HUES6 (cell line): ENCODE measurements around the gene DLL3.

Experiments used
- H3K27ac ChIP-seq: 2 replicates; pipeline ENCODE4 v1.7.0; 2013; ENCODE audit warnings: low read depth, mild to moderate bottlenecking, low read length, inconsistent platforms
- H3K27me3 ChIP-seq: 2 replicates; pipeline ENCODE4 v1.6.1; 2013; ENCODE audit warnings: low read length; ENCODE audit not compliant: control insufficient read depth, insufficient read depth
- H3K36me3 ChIP-seq: 2 replicates; pipeline ENCODE4 v1.6.1; 2013; ENCODE audit warnings: low read length; ENCODE audit not compliant: control insufficient read depth, insufficient read depth
- H3K4me1 ChIP-seq: 2 replicates; pipeline ENCODE4 v1.6.1; 2013; ENCODE audit warnings: low read length; ENCODE audit not compliant: control insufficient read depth, insufficient read depth
- H3K4me3 ChIP-seq: 2 replicates; pipeline ENCODE4 v1.5.1; 2013; ENCODE audit warnings: low read depth, low read length
- H3K9ac ChIP-seq: one replicate; pipeline ENCODE4 v1.6.1; 2013; ENCODE audit warnings: mild to moderate bottlenecking, low read length
- H3K9me3 ChIP-seq: 2 replicates; pipeline ENCODE4 v1.6.1; 2013; ENCODE audit warnings: low read depth, low read length; ENCODE audit not compliant: control insufficient read depth, insufficient read depth

DLL3 gene

GRCh38 chr19:39502640-39503417, 4.1 kb downstream of the DLL3 start:
- no peak overlapping the region for H3K27ac ChIP-seq
- no peak overlapping the region for H3K4me3 ChIP-seq
- no peaks in the 10 kb centered on the region for H3K9me3 ChIP-seq
- peaks cover 5% of the 10 kb centered on the region; the same call in 1 of the 2 replicates for H3K36me3 ChIP-seq
- no peak overlapping the region for H3K9ac ChIP-seq
- H3K27me3 ChIP-seq, result peaks cover 93% of the 10 kb centered on the region
- peaks cover 13% of the 10 kb centered on the region for H3K4me1 ChIP-seq

GRCh38 chr19:39506598-39506943, 7.8 kb downstream of the DLL3 start:
- peak overlapping the region; percentile 89 for H3K4me3 ChIP-seq
- no peaks in the 10 kb centered on the region for H3K9me3 ChIP-seq
- H3K9ac ChIP-seq, result no peak overlapping the region
- no peak overlapping the region for H3K27ac ChIP-seq
- H3K36me3 ChIP-seq, result peaks cover 5% of the 10 kb centered on the region; the same call in 1 of the 2 replicates
- H3K27me3 ChIP-seq, result peaks cover 76% of the 10 kb centered on the region
- peaks cover 5% of the 10 kb centered on the region; the same call in 1 of the 2 replicates for H3K4me1 ChIP-seq

GRCh38 chr19:39506944-39507714, 8.4 kb downstream of the DLL3 start:
- Histone ChIP-seq H3K36me3 (peaks cover 5% of the 10 kb centered on the region; the same call in 1 of the 2 replicates), H3K9me3 (no peaks in the 10 kb centered on the region), H3K9ac (peak overlapping the region; percentile 63), H3K4me3 (peak overlapping the region; percentile 89), H3K4me1 (peaks cover 5% of the 10 kb centered on the region; the same call in 1 of the 2 replicates), H3K27ac (no peak overlapping the region; the same call in 1 of the 2 replicates), H3K27me3 (peaks cover 74% of the 10 kb centered on the region)

GRCh38 chr19:39507715-39508364, 9.1 kb downstream of the DLL3 start:
- no peak overlapping the region for H3K27ac ChIP-seq
- H3K4me3 ChIP-seq, result peak overlapping the region; percentile 89
- peak overlapping the region; percentile 63 for H3K9ac ChIP-seq
- H3K27me3 ChIP-seq, result peaks cover 68% of the 10 kb centered on the region
- H3K36me3 ChIP-seq, result peaks cover 5% of the 10 kb centered on the region; the same call in 1 of the 2 replicates
- H3K4me1 ChIP-seq, result peaks cover 5% of the 10 kb centered on the region; the same call in 1 of the 2 replicates
- no peaks in the 10 kb centered on the region for H3K9me3 ChIP-seq

GRCh38 chr19:39508629-39509028, 9.9 kb downstream of the DLL3 start:
- H3K9ac ChIP-seq, result no peak overlapping the region
- peaks cover 3% of the 10 kb centered on the region; the same call in 1 of the 2 replicates for H3K36me3 ChIP-seq
- no peak overlapping the region for H3K27ac ChIP-seq
- peaks cover 5% of the 10 kb centered on the region; the same call in 1 of the 2 replicates for H3K4me1 ChIP-seq
- no peak overlapping the region for H3K4me3 ChIP-seq
- peaks cover 62% of the 10 kb centered on the region for H3K27me3 ChIP-seq
- no peaks in the 10 kb centered on the region for H3K9me3 ChIP-seq

GRCh38 chr19:39509233-39509632, 10.5 kb downstream of the DLL3 start:
- Histone ChIP-seq H3K4me1 (peaks cover 5% of the 10 kb centered on the region; the same call in 1 of the 2 replicates), H3K4me3 (no peak overlapping the region), H3K9me3 (no peaks in the 10 kb centered on the region), H3K27ac (no peak overlapping the region), H3K9ac (no peak overlapping the region), H3K27me3 (peaks cover 62% of the 10 kb centered on the region), H3K36me3 (no peaks in the 10 kb centered on the region)

- no peak overlapping the region for H3K27ac ChIP-seq
- H3K27me3 ChIP-seq, result peaks cover 46% of the 10 kb centered on the region
- H3K9ac ChIP-seq, result no peak overlapping the region
- 0 out of 2 replicates have a peak, but pooled peaks cover under 1% of the 10 kb centered on the region for H3K4me1 ChIP-seq
- H3K4me3 ChIP-seq, result no peak overlapping the region
- no peaks in the 10 kb centered on the region for H3K36me3 ChIP-seq
- H3K9me3 ChIP-seq, result no peaks in the 10 kb centered on the region
These were observed 14.2 kb downstream of the DLL3 start for GRCh38 chr19:39512988-39513387.

GRCh38 chr19:39514840-39515550, 16.2 kb downstream of the DLL3 start, which contains the start of gene SELENOV:
TSS of gene SELENOV (plus strand) at chr19:39515139. CDS start at chr19:39515213, 74 bp downstream.
- H3K9ac ChIP-seq, result peak within 1 kb of the TSS; percentile 51

GRCh38 chr19:39515551-39516191, 16.9 kb downstream of the DLL3 start:
- Histone ChIP-seq H3K36me3 (0 out of 2 replicates have a peak, but pooled peaks cover under 1% of the 10 kb centered on the region), H3K9ac (peak overlapping the region; percentile 51), H3K27me3 (peaks cover 28% of the 10 kb centered on the region), H3K27ac (no peak overlapping the region; the same call in 1 of the 2 replicates), H3K4me3 (peak overlapping the region; percentile 75), H3K4me1 (peaks cover 9% of the 10 kb centered on the region), H3K9me3 (no peaks in the 10 kb centered on the region)

More at GRCh38 chr19:39514840-39515550, 16.2 kb downstream of the DLL3 start, which contains the start of gene SELENOV:
- Histone ChIP-seq H3K27ac (no peak within 1 kb of the TSS; the same call in 1 of the 2 replicates), H3K9me3 (no peaks in the 10 kb centered on the region), H3K36me3 (no peaks in the 10 kb centered on the region), H3K4me1 (peaks cover 9% of the 10 kb centered on the region), H3K27me3 (peaks cover 30% of the 10 kb centered on the region), H3K4me3 (peak within 1 kb of the TSS; percentile 75)

GRCh38 chr19:39516270-39516669, 17.5 kb downstream of the DLL3 start:
- Histone ChIP-seq H3K27me3 (peaks cover 28% of the 10 kb centered on the region), H3K9me3 (no peaks in the 10 kb centered on the region), H3K27ac (no peak overlapping the region), H3K9ac (peak overlapping the region; percentile 51), H3K4me3 (peak overlapping the region; percentile 75), H3K4me1 (peaks cover 9% of the 10 kb centered on the region), H3K36me3 (peaks cover 6% of the 10 kb centered on the region; the same call in 1 of the 2 replicates)
